ENCODE results near the gene HDGFL3. TPM values are rescaled to one million over a fixed set of nuclear protein-coding genes. Genes with fewer than 3 reads are reported as not detected.
"Not testable (repeated sequence)": the region's sequence is repeated elsewhere in the genome, so short reads cannot be mapped to it uniquely, and the experiment has no call there.

Gene HDGFL3
- total and polyA plus RNA-seq, 2 experiments from 2014 or later: 68.6 to 135 TPM

DNA sequence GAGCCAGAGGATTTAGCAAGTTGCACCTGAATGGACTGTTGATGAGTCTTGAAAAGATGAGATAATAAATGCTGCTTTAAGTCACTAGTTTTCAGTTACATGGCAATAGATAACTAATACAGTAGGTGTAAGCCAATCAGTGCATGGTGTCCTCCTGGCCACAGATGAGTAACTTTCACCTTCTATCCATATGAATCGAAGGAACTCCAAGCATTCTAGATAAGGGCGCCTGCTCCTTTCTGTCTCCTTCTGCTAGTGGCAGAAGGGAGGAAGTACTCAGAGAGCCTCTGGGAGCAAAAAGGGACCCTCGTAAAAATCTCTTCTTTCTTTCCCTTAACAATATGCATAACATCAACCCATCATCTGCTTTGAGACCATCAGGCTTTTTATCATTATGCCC, 62.9 kb downstream of the HDGFL3 start (continued):
- TF ChIP-seq, protein P1, sequence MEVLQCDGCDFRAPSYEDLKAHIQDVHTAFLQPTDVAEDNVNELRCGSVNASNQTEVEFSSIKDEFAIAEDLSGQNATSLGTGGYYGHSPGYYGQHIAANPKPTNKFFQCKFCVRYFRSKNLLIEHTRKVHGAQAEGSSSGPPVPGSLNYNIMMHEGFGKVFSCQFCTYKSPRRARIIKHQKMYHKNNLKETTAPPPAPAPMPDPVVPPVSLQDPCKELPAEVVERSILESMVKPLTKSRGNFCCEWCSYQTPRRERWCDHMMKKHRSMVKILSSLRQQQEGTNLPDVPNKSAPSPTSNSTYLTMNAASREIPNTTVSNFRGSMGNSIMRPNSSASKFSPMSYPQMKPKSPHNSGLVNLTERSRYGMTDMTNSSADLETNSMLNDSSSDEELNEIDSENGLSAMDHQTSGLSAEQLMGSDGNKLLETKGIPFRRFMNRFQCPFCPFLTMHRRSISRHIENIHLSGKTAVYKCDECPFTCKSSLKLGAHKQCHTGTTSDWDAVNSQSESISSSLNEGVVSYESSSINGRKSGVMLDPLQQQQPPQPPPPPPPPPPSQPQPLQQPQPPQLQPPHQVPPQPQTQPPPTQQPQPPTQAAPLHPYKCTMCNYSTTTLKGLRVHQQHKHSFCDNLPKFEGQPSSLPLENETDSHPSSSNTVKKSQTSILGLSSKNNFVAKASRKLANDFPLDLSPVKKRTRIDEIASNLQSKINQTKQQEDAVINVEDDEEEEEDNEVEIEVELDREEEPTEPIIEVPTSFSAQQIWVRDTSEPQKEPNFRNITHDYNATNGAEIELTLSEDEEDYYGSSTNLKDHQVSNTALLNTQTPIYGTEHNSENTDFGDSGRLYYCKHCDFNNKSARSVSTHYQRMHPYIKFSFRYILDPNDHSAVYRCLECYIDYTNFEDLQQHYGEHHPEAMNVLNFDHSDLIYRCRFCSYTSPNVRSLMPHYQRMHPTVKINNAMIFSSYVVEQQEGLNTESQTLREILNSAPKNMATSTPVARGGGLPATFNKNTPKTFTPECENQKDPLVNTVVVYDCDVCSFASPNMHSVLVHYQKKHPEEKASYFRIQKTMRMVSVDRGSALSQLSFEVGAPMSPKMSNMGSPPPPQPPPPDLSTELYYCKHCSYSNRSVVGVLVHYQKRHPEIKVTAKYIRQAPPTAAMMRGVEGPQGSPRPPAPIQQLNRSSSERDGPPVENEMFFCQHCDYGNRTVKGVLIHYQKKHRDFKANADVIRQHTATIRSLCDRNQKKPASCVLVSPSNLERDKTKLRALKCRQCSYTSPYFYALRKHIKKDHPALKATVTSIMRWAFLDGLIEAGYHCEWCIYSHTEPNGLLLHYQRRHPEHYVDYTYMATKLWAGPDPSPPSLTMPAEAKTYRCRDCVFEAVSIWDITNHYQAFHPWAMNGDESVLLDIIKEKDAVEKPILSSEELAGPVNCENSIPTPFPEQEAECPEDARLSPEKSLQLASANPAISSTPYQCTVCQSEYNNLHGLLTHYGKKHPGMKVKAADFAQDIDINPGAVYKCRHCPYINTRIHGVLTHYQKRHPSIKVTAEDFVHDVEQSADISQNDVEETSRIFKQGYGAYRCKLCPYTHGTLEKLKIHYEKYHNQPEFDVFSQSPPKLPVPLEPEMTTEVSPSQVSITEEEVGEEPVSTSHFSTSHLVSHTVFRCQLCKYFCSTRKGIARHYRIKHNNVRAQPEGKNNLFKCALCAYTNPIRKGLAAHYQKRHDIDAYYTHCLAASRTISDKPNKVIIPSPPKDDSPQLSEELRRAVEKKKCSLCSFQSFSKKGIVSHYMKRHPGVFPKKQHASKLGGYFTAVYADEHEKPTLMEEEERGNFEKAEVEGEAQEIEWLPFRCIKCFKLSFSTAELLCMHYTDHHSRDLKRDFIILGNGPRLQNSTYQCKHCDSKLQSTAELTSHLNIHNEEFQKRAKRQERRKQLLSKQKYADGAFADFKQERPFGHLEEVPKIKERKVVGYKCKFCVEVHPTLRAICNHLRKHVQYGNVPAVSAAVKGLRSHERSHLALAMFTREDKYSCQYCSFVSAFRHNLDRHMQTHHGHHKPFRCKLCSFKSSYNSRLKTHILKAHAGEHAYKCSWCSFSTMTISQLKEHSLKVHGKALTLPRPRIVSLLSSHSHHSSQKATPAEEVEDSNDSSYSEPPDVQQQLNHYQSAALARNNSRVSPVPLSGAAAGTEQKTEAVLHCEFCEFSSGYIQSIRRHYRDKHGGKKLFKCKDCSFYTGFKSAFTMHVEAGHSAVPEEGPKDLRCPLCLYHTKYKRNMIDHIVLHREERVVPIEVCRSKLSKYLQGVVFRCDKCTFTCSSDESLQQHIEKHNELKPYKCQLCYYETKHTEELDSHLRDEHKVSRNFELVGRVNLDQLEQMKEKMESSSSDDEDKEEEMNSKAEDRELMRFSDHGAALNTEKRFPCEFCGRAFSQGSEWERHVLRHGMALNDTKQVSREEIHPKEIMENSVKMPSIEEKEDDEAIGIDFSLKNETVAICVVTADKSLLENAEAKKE (CRISPR knock-in tag; IDR thresholded peaks at IDR 0.05): no peak
- TF ChIP-seq, protein P2, sequence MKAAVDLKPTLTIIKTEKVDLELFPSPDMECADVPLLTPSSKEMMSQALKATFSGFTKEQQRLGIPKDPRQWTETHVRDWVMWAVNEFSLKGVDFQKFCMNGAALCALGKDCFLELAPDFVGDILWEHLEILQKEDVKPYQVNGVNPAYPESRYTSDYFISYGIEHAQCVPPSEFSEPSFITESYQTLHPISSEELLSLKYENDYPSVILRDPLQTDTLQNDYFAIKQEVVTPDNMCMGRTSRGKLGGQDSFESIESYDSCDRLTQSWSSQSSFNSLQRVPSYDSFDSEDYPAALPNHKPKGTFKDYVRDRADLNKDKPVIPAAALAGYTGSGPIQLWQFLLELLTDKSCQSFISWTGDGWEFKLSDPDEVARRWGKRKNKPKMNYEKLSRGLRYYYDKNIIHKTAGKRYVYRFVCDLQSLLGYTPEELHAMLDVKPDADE (IDR thresholded peaks at IDR 0.05): no peak
- TF ChIP-seq, protein P3, sequence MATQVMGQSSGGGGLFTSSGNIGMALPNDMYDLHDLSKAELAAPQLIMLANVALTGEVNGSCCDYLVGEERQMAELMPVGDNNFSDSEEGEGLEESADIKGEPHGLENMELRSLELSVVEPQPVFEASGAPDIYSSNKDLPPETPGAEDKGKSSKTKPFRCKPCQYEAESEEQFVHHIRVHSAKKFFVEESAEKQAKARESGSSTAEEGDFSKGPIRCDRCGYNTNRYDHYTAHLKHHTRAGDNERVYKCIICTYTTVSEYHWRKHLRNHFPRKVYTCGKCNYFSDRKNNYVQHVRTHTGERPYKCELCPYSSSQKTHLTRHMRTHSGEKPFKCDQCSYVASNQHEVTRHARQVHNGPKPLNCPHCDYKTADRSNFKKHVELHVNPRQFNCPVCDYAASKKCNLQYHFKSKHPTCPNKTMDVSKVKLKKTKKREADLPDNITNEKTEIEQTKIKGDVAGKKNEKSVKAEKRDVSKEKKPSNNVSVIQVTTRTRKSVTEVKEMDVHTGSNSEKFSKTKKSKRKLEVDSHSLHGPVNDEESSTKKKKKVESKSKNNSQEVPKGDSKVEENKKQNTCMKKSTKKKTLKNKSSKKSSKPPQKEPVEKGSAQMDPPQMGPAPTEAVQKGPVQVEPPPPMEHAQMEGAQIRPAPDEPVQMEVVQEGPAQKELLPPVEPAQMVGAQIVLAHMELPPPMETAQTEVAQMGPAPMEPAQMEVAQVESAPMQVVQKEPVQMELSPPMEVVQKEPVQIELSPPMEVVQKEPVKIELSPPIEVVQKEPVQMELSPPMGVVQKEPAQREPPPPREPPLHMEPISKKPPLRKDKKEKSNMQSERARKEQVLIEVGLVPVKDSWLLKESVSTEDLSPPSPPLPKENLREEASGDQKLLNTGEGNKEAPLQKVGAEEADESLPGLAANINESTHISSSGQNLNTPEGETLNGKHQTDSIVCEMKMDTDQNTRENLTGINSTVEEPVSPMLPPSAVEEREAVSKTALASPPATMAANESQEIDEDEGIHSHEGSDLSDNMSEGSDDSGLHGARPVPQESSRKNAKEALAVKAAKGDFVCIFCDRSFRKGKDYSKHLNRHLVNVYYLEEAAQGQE (IDR thresholded peaks at IDR 0.05; ENCODE audit: unreplicated experiment): no peak
- no peak for TF ChIP-seq EZH2phosphoT487 (IDR thresholded peaks at IDR 0.05; ENCODE audit: unreplicated experiment)

DNA sequence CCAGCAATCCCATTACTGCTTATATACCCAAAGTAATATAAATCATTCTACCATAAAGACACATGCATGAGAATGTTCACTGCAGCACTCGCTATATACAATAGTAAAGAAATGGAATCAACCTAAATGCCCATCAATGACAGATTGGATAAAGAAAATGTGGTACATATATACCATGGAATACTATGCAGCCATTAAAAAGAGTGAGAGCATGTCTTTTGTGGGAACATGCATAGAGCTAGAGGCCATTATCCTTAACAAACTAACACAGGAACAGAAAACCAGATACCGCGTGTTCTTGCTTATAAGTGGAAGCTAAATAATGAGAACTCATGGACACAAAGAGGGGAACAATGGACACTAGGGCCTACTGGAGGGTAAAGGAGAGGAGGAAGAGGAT, 65.5 kb downstream of the HDGFL3 start:
- H3K4me3 ChIP-seq; H3K27me3 Mint-ChIP-seq (ENCODE audit: insufficient read depth, low read depth, poor library complexity); H3K4me3 Mint-ChIP-seq; H3K79me2 ChIP-seq (replicated peaks; ENCODE audit: insufficient read depth); H3K4me1 ChIP-seq (ENCODE audit: insufficient read depth); H3K4me2 ChIP-seq; DNase-seq (ENCODE audit: low spot score); H3F3A ChIP-seq (replicated peaks; ENCODE audit: low read depth); H2AFZ ChIP-seq; H4K20me1 ChIP-seq (replicated peaks; ENCODE audit: insufficient read depth); H3K27me3 ChIP-seq (ENCODE audit: insufficient read depth); H3K27ac Mint-ChIP-seq; H3K9me2 ChIP-seq (ENCODE audit: insufficient read depth); ATAC-seq; H3K4me1 Mint-ChIP-seq; H3K36me3 ChIP-seq (ENCODE audit: insufficient read depth); H3K9me3 Mint-ChIP-seq; H3K27ac ChIP-seq (ENCODE audit: low read depth): not testable (repeated sequence)
- peaks cover 54% of the 10 kb centered on the region for H3K36me3 Mint-ChIP-seq (ENCODE audit: low read depth)
